Ovary (tissue), 3 donors: Measurements from ENCODE around the gene CCT4.

ENCODE experiments used
- EP300 ChIP-seq: sonication (generic); formaldehyde crosslinking; IDR thresholded peaks from one replicate; pipeline ENCODE4 v1.6.1; 2017; ENCODE audit warnings: antibody characterized with exemption
- POLR2A ChIP-seq: fragments of 450-650 bp; IDR thresholded peaks from one replicate; pipeline ENCODE4 v1.6.1; 2017; ENCODE audit warnings: antibody characterized with exemption, mild to moderate bottlenecking, moderate library complexity
- TF ChIP-seq, protein P1 (sequence below), 3 donors: fragments of 450-650 bp in 2 of 3; fragments of 200-600 bp in 1 of 3; IDR thresholded peaks; one replicate each; pipeline versions ENCODE4 v1.5.1 to v1.8.0; 2016 to 2022; ENCODE audit warnings: antibody characterized with exemption in 3 of 3, mild to moderate bottlenecking in 1 of 3
- donor health status: DM: no; HTN: no; CAD: no.

DNA sequence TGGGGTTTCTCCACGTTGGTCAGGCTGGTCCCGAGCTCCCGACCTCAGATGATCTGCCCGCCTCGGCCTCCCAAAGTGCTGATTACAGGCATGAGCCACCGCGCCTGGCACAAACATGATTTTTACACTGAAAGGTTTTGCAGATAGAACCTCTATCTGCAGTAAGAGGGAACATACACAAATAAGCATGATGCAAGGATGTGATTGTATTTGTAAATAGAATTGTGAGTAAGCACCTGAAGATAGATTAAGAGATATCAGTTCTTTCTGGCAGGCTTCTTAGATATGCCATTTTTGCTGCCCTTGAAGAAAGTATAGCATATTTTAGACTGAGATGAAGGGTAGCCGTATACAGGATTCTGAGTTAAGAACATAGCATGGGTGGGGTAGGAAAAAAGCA lies 20.7 kb upstream of the CCT4 start:
- TF ChIP-seq, protein P1, sequence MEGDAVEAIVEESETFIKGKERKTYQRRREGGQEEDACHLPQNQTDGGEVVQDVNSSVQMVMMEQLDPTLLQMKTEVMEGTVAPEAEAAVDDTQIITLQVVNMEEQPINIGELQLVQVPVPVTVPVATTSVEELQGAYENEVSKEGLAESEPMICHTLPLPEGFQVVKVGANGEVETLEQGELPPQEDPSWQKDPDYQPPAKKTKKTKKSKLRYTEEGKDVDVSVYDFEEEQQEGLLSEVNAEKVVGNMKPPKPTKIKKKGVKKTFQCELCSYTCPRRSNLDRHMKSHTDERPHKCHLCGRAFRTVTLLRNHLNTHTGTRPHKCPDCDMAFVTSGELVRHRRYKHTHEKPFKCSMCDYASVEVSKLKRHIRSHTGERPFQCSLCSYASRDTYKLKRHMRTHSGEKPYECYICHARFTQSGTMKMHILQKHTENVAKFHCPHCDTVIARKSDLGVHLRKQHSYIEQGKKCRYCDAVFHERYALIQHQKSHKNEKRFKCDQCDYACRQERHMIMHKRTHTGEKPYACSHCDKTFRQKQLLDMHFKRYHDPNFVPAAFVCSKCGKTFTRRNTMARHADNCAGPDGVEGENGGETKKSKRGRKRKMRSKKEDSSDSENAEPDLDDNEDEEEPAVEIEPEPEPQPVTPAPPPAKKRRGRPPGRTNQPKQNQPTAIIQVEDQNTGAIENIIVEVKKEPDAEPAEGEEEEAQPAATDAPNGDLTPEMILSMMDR (IDR thresholded peaks at IDR 0.05): no peak
- no peak for TF ChIP-seq POLR2A
- no peak for TF ChIP-seq EP300
